ENCODE data around the gene CACUL1.
"Not testable (repeated sequence)": the region's sequence is repeated elsewhere in the genome, so short reads cannot be mapped to it uniquely, and the experiment has no call there.

The CACUL1 gene

DNA sequence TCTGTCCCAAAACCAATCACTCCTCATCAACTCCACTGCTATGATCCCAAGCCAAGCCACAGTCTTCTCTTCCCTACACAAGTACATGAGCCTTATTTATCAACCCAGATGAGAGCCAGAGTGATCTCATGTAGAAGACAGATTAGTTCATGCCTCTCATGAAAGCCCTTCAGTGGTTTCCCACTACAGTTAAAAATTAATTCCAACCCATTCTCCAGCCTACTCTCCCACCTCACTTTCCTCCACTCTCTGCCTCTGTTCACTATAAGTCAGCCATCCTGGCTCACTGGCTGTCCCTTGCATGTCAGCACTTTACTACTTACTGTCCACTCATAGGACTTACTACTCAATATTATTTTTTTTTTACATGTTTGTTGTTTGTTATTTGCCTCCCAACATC, 67.3 kb downstream of the CACUL1 start:
- DNase-seq (ENCODE audit: low spot score): no peak

- no peak for DNase-seq (ENCODE audit: low spot score)
These were observed 72.2 kb downstream of the CACUL1 start for GRCh38 chr10:118682533-118682932.

DNA sequence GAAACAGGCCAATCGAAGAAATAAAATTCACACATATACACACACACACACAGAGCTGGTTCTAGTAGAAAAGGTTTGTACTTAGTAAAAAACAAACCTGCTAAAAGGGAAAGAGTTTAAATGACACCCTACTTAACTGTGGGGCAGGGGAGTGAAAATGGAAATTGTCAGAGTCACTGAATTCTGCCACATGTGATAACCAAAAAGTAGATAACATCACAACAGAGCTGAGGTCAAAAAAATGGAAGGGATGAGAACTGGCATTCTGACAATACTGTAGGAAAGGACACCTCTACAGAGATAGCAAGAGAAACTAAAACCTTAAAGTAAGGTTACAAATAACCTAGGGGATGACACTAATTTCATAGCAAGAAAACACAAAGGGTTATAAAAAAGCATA, 74.6 kb downstream of the CACUL1 start:
- DNase-seq (ENCODE audit: low spot score): no peak

DNA sequence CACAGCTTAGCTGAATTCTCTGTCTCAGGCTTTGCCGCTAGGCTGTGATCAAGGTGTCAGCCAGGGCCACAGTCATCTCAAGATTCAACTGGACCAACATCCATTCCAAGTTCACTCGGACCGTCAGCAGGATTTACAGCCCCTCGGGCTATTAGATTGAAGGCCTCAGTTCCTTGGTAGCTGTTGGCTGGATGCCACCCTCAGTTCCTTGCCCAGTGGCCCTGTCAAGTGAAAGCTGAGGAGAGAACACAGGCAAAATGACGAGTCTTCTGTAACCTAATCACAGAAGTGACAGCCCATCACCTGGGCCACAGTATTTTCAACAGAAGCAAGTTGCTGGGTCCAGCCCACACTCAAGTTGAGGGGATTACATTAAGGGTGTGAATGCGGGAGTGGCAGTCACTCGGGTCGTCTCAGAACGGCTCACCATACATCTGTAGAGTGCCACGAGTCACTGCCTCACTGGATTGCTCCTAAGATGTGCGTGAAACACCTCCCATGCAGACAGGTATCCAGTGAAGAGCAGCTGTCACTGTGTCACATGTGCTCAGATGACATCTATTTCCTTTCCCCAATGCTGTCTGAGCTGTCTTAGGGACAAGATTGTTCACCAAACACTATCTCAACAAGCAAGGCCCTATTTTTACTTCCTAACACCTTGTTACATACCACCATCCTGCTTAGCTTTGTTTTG, 80.4 kb downstream of the CACUL1 start:
- DNase-seq (ENCODE audit: low spot score): no peak

DNA sequence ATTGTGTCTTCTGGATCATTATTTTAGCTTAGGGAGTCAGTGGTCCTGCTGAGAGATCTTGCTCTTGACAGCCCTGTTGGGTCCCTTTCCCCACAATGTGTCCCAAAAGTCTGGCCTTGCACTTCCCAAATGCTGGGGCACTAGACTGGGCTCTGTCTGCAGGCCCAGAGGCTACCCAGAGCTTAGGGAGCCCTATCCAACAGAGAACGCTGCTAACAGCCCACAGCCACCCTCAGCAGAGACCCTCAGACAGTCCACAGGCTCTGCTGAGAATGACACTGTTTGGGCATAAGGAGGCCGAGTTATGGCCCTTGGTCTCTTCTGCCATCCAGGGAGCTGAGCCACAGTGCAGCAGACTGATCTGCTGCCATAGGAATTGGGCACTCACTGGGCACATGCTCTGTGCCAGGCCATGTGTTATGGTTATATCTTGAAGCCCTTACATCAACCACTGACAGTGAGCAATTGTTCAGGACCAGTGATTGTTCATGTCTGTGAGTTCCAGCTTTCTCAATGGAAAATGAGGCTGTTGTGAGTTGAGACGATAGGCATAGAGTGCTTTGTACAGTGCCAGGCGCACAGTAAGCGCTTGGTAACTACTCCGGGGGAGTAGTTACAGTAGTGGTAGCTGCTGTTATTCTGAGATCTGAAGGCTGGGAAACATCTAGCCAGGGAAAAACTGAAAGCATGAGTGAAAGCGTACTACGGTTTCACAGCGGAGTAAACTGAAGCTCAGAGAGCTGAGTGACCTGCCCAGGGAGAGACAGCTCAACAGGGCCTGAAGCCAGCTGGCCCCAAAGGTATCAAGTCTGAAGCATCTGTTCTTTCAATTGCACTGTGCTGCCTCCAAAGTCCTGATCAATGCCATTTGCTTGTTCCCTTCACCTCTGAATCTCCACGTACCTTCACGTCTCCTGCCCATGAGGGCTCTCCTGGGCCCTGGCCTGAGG, 81.7 kb downstream of the CACUL1 start:
- no peak for DNase-seq (ENCODE audit: low spot score)

DNA sequence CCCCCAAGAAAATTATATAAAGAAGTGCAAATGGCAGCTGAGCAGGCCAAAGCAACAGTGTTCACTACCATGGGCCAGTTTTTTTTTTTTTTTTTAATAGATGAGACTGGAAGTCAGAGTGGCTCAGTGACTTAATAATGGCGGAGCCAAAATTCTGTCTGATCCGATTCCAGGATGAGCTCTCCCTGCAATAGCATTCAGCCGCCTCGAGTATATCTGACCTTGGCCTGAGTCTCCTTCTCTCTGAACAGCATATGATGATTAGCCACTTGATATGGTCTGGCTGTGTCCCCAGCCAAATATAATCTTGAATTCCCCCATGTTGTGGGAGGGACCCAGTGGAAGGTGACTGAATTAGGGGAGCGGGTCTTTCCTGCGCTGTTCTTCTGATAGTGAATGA, 82.6 kb downstream of the CACUL1 start:
- DNase-seq (ENCODE audit: low spot score): no peak

DNA sequence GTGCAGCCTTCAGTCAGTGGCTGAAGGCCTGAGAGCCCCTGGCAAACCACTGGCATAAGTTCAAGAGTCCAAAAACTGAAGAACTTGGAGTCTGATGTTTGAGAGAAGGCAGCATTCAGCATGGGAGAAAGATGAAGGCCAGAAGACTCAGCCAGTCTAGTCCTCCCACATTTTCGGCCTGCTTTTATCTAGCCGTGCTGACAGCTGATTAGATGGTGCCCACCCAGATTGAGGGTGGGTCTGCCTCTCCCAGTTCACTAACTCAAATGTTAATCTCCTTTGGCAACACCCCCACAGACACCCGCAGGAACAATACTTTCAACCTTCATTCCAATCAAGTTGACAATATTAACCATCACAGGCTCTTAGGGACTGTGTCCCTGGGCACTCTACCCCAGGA, 83.5 kb downstream of the CACUL1 start:
- not testable (repeated sequence) for DNase-seq (ENCODE audit: low spot score)

GRCh38 chr10:118670472-118671124, 84.2 kb downstream of the CACUL1 start:
- no peak for DNase-seq (ENCODE audit: low spot score)

DNA sequence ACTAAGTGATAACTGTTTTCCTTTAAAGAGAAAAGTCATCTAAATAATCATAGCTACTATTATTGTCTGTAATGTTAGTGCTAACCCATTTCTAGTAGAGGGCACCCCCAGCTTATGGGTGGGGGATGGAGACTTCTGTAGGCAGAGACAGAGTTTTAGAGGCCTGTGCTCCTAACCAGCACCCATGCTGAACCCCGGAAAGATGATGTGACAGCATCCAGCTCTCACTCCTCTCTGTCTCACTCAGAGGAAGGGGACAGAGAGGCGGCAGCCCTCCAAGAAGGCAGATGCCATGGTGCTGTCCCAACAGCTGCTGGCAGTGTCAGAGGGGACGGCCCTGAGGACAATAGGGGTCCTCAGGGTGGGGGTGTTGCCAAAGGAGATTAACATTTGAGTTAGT, 84.9 kb downstream of the CACUL1 start:
- DNase-seq (ENCODE audit: low spot score): no peak

DNA sequence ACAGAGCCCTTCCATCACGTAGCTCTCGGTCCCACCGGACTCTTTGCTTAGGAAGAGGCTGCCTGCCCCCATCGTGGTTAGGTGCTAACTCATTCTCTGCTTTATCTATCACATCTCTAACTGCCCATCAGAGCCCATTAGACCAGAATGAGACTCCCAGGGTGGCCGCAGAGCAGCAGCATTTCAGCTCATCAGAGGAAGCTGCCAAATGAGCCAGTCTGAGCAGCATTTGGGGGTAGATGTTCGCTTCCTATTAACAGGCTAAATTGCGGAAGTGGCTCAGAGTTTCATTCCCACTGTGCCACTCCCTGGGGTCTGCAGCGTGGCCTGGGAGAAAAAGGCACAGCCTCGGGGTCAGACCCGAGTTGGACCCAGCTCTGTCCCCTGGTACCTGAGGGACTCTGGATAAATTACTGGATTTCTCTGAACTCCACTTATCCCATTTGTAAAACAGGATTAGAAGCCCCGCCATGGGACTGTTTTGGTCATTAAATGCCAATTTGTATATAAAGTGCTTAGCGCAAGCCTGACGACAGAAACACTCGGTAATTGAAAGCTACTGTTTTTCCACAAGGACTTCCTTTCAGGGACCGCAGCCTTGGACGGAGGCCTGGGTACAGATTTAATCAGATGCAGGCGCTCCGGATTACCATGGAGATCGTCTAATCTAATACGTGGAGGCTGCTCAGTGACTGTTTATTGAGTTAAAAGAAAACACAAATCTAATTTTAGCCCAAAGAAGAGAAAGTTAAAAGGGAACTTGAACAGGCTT, 85.6 kb downstream of the CACUL1 start:
- DNase-seq (ENCODE audit: low spot score): no peak

GRCh38 chr10:118668228-118668952, 86.4 kb downstream of the CACUL1 start:
- DNase-seq (ENCODE audit: low spot score): no peak

GRCh38 chr10:118667732-118668131, 87.0 kb downstream of the CACUL1 start:
- DNase-seq (ENCODE audit: low spot score): no peak

GRCh38 chr10:118666350-118666749, 88.4 kb downstream of the CACUL1 start:
- DNase-seq (ENCODE audit: low spot score): no peak

GRCh38 chr10:118664321-118664720, 90.4 kb downstream of the CACUL1 start:
- DNase-seq (ENCODE audit: low spot score): no peak

- DNase-seq (ENCODE audit: low spot score): no peak
These were observed 91.6 kb downstream of the CACUL1 start for GRCh38 chr10:118663176-118663575.

DNA sequence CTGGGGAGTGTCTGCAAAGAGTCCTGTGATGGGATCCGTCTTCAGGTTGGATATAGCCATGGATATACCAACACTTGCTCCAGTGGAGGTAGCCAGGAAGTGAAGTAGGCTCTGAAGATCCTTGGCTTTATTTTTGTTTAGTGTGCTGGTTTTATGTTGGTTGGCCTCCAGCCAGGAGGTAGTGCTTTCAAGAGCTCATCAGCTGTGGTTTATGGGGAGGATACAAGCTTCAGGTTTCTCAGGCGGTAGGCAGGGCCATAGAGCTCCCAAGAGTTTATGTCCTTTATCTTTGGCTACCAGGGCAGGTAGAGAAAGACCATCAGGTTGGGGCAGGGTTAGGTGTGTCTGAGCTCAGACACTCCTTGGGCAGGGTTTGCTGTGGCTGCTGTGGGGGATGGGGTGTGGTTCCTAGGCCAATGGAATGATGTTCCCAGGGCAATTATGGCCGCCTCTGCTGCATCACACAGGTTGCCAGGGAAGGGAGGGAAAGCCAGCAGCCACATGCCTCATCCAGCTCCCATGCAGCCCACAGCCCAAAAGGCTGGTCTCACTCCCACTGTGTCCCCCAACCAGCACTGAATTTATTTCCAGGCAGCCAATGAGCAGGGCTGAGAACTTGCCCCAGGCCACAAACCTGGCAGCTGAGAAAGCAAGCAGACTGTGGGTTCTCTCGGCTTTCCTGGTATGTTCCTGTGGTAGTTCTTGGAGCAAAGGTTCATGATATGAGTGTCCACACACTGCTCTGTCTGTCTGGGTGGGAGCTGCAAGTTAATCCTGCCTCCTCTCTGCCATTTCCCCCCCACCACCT, 92.3 kb downstream of the CACUL1 start:
- no peak for DNase-seq (ENCODE audit: low spot score)

GRCh38 chr10:118658762-118659161, 96.0 kb downstream of the CACUL1 start:
- no peak for DNase-seq (ENCODE audit: low spot score)

GRCh38 chr10:118658168-118658567, 96.6 kb downstream of the CACUL1 start:
- not testable (repeated sequence) for DNase-seq (ENCODE audit: low spot score)

DNA sequence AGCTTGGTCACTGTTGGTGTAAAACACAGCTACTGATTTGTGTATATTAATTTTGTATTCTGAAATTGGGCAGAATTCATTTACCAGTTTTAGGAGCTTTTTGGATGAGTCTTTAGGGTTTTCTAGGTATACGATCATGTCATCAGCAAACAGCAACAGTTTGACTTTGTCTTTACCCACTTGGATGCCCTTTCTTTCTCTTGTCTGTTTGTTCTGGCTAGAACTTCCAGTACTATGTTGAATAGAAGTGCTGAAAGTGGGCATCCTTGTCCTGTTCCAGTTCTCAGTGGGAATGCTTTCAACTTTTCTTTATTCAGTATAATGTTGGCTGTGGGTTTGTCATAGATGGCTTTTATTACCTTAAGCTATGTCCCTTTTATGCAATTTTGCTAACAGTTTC, 109.5 kb downstream of the CACUL1 start:
- not testable (repeated sequence) for DNase-seq (ENCODE audit: low spot score)

- no peak for DNase-seq (ENCODE audit: low spot score)
These were observed 112.5 kb downstream of the CACUL1 start for GRCh38 chr10:118642228-118642627.

Data from HuH-7.5 (cell line).